Stimulated activated naive B cell treated with anti-CD40 and anti-IgM and Interleukin-4, amounts not matched to agents 10 μg/mL and 1 μg/mL and 100 μg/mL, for 72 hours (primary cell): ENCODE results near the gene CKLF.

ENCODE experiments used
- ATAC-seq, 2 donors: fragments of 150-1000 bp; cut with Tn5 transposase; replicated peaks; 2 replicates each; pipeline ENCODE4 v1.10.0; 2021; ENCODE audit warnings: moderate library complexity in 1 of 2
- DNase-seq: peaks from one replicate; pipeline ENCODE4 v3.0.0; 2021
- H3K27ac Mint-ChIP-seq: one replicate; pipeline ENCODE4 v1.8.0; 2022; ENCODE audit warnings: mild to moderate bottlenecking, mixed read lengths
- H3K27me3 Mint-ChIP-seq, 2 donors: one replicate each; pipeline ENCODE4 v1.8.0; 2022; ENCODE audit warnings: mixed read lengths in 2 of 2
- H3K36me3 Mint-ChIP-seq, 2 donors: one replicate each; pipeline ENCODE4 v1.8.0; 2022; ENCODE audit warnings: mixed read lengths in 2 of 2, mild to moderate bottlenecking in 1 of 2
- H3K4me1 Mint-ChIP-seq, 2 donors: one replicate each; pipeline ENCODE4 v1.8.0; 2022; ENCODE audit warnings: mixed read lengths in 2 of 2, mild to moderate bottlenecking in 1 of 2
- H3K4me3 Mint-ChIP-seq, 2 donors: one replicate each; pipeline ENCODE4 v1.8.0; 2022; ENCODE audit warnings: mild to moderate bottlenecking in 2 of 2, mixed read lengths in 2 of 2, moderate library complexity in 1 of 2
- H3K9me3 Mint-ChIP-seq, 2 donors: one replicate each; pipeline ENCODE4 v1.8.0; 2022; ENCODE audit warnings: mixed read lengths in 2 of 2, mild to moderate bottlenecking in 1 of 2

The CKLF gene

DNA sequence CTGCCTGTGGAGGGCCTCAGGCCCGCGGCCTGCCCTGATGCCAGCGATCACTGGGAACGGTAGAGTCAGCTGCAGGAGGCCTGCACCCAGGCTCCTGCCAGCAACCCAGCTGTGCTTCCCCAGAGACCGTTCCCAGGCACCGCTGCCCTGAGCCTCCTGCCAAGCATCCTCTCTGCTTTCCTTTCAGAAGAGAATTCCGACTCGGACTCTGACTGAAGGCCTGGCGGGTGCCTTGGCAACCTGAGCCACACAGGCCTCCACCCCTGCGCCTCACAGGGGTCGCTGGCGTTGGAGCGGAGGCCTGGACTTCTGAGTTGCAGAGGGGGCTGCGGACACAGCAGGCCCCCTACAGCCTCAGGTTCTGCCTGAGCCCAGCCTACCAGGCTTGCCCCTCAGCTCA, 60.0 kb downstream of the CKLF start:
- Mint-ChIP-seq H3K9me3 (no peaks in the 10 kb centered on the region), H3K4me1 (peaks cover 7 to 14% of the 10 kb centered on the region in 2 donors), H3K27ac (no peak overlapping the region), H3K27me3 (peaks cover 11 to 15% of the 10 kb centered on the region in 2 donors), H3K36me3 (peaks cover 18 to 31% of the 10 kb centered on the region in 2 donors), H3K4me3 (no peak overlapping the region)
- DNase-seq: no peak
- ATAC-seq: no peak

- ATAC-seq (no peak), DNase-seq (no peak)
- Mint-ChIP-seq H3K4me1 (no peaks in the 10 kb centered on the region), H3K9me3 (no peaks in the 10 kb centered on the region), H3K27ac (no peak overlapping the region), H3K27me3 (peaks cover 8 to 24% of the 10 kb centered on the region in 2 donors), H3K36me3 (peaks cover 18 to 31% of the 10 kb centered on the region in 2 donors), H3K4me3 (no peak overlapping the region)
These were observed 61.9 kb downstream of the CKLF start for GRCh38 chr16:66614161-66614802.
